ENCODE data around the gene SDS.

SDS gene

DNA sequence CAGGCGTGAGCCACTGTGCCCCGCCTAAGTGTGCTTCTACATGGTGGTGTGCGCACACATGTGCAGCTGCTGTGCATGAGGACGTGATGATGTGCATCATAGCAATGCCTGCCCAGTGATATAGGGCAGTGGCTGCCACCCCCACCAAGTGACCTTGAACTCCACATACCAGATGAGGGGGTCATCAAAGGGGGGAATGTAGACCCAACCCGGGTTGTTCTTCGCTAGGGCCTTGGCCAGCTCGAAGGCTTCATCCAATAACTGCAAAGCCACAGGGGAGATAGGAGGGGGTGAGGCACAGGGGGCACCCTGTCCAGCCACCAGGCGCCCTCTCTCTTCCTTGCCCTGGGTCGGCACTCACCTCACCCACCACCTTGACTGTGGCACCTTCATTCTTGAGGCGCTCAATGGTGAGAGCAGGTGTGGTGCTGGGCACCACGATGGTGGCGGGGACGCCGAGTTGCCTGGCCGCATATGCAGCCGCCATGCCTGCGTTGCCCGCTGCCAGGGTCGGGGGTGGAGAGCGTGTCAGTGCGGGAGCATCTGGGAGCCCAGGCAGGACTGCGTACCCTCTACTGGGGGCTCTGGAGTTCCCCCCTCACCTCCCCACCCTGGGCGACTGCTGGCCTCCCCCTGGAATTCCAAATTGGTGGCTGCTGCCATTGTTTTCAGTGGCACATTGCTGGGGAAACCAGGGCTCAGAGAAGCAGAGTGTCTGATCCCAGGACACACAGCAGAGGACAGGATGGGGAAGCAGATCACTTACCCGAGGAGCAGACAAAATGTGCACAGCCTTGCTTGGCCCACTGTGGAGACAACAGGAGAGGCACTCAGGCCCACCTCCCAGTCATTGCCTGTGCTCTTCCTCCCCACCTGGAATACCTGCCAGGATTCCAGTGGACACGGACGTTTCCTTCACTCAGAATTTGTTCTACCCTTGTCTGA, 5.1 kb downstream of the SDS start:
- no peak for DNase-seq (ENCODE audit: low read depth in 2 of 2)

DNA sequence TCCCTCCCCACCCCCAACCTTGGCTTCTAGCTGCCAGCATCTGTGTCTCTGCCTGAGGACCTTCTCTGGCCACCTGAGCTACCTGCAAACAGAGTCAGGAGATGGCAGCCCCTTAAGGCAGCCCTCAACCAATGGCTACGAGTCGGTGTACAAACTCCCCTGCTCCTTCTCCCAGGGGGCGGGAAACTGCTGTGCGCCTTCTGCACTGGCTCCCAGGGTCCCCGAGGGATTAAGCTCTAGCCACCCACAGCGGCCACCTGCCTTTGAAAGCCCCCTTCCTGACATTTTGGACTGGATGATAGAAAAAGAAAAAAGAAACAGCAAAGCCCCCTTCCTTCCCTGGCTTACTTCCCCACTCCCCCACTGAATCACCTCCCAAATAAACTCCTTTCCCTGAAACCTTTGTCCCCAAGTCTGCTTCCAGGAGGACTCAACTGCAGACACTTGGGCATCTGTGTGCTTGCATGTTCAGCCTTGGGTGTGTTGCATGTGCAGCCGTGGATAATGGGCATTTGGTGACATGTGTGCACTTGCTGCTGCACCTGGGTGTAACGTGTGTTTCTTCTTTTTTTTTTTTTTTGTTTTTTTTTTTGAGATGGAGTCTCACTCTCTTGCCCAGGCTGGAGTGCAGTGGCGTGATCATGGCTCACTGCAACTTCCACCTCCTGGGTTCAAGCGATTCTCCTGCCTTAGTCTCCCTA, 6.0 kb downstream of the SDS start:
- DNase-seq (ENCODE audit: low read depth in 2 of 2), result no peak

DNA sequence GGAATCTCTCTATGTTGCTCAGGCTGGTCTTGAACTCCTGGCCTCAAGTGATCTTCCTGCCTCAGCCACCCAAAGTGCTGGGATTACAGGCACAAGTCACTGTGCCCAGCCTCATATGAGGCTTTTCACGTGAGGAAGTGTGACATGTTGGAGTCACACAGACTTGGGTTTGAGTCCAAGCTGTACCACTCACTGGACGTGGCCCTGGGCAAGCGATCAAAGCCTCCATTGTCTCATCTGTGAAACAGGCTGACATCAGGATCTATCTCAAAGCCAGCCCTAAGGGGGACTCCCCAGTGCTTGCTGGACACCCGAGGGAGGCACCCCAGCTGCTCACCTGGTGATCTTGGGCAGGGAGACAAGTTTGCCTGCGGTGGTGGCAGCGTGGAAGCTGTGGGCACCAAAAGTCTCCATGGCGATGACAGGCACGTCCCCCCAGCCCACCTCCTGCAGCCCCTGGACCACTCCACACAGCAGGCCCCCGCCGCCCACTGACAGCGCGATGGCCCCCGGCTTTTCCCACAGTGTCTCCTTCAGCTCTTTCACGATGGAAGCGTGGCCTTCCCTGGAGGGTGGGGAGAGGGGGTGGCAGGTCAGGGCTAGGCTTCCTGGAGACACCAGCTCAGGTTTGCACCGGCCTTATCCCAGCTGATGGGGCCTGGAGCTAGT, 6.7 kb downstream of the SDS start:
- no peak for DNase-seq (ENCODE audit: low read depth in 2 of 2)

DNA sequence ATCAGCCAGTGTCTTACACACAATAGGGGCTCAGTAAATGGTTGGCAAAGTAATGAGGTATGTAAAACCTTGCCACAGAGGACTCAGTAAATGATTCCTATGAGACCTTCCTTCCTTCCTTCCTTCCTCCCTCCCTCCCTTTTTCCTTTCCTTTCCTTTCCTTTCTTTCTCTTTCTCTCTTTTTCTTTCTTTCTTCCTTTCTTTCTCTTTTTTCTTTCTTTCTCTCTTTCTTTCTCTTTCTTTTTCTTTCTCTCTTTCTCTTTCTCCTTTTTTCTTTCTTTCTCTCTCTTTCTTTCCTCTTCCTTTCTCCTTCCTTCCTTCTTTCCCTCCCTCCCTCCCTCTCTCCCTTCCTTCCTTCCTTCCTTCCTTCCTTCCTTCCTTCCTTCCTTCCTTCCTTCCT, 7.5 kb downstream of the SDS start:
- no peak for DNase-seq (ENCODE audit: low read depth in 2 of 2)

DNA sequence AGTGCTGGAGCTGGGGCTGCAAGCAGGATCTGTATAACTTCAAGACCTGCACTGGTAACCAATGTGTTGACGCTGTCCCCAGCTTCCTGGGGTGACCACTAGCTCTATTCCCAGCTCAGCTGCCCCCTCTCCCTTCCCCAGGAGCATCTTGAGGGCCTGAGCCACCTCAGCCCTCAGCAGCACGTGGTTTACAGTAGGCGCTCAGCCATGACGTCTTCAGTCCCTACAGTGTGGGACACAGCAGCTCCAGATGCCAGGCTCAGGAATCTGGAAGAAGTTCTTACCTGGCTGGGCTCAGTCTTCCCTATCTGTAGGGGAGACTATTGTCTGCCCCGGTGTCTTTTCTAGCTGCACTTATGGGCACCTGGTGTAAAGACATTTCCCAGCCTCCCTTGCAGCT, 8.6 kb downstream of the SDS start:
- DNase-seq (ENCODE audit: low read depth in 2 of 2), result no peak

DNA sequence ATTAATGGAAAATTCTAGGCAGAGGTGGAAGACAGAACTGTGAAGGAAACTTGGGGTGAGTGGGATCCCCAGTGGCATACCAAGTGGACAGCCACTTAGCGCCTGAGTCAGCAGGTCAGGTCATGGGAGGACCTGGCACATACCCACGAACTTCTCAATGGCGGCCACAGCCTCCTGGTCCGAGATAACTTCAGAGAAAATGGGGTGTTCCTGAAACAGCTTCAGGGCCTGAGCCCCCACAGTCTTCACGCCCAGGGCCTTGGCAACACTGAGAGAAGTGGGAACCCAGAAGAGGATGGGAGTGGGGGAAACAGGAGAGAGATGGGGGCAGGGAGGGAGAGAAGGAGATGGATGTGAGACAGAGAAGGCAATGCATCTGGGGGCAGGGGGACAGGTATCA, 9.9 kb downstream of the SDS start:
- no peak for DNase-seq (ENCODE audit: low read depth in 2 of 2)

DNA sequence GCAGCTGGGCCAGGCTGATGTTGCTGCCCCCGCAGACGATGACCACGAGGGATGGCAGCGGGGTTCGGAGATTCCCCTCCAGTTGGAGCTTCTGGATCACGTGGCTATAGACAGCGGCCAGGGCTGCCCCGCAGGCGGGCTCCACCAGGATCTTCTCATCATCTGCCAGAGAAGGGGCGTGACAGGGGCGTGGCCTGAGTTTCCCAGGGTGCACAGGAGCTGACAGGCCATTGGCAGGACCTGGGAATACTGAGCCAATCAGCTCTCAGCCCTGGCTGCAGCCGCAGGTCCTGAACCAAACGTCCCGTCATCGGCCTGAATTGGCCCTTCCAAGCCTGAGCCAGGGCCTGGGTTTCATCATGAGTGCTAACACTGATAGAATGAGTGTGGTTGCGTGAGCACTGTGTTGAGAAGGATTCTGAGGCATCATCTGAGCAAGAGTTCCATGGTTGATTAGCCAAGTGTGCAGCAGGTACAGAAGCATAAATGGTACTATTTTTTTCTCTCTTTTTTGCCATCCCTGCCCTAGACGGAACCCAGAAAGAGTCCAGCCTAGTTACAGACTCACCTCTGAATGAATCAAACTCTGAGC, 10.6 kb downstream of the SDS start:
- no peak for DNase-seq (ENCODE audit: low read depth in 2 of 2)

DNA sequence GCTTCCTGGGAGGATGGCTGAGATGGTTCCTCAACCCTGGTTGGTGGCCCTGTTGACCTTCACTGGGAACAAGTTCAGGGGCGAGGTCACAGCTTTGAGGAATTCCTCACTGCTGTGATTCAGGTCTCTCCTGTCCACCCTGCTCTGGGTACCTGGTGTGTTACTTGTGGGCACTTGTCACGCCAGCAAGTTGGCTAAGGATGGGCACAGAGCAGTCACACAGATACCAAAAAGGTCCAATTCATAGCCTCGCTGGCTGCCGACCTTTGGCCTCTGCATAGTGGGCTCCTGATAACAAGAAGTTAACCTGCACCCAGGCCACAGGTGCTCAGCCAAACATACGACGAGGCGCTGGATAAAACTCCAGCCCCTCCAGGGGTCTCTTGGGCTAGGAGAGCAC, 11.2 kb downstream of the SDS start:
- no peak for DNase-seq (ENCODE audit: low read depth in 2 of 2)

DNA sequence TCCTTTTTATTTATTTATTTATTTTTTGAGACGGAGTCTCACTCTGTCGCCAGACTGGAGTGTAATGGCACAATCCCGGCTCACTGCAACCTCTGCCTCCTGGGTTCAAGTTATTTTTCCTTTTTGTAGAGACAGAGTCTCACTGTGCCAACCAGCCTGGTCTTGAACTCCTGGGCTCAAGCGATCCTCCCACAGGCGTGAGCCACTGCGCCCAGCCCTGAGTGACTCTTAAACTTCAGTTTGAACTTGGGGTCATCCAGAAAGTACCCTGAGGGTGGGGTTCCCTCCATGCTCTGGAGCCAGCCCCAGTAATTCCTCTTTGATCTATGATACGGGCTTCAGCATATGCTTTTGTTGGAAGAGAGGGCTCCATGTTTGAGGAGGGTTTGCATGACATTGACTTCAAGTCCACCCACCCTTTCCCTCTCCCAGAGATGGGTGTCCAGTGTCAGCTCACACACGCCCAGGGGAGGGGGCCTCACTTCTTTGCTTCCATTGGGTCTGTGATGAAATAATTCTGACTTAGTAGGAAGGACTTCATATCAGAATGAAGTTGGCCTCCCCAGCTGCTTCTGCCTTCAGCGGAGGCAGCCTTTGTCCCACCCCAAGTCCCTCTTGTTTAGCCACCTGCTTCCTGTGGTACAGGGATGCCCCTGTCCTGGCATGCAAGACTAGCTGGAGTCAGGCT, 11.9 kb downstream of the SDS start:
- no peak for DNase-seq (ENCODE audit: low read depth in 2 of 2)

DNA sequence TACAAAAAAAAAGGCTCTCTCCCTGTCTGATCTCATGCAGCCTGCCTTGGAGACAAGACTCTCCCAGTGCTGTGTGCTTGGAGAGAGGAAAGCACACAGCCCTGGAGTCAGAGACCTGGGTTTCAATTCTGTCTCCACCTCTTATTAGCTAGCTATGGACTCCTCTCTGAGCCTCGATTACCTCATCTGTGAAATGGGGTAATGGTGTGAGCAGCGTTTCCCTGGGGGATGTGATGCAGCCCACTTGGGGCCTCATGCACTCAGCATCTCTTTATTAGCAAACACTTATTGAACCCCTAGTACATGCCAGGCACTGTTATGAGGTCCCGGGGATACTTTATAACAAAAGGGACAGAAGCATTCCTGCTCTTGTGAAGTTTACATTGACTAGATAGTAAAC, 12.5 kb downstream of the SDS start:
- DNase-seq (ENCODE audit: low read depth in 2 of 2), result no peak

DNA sequence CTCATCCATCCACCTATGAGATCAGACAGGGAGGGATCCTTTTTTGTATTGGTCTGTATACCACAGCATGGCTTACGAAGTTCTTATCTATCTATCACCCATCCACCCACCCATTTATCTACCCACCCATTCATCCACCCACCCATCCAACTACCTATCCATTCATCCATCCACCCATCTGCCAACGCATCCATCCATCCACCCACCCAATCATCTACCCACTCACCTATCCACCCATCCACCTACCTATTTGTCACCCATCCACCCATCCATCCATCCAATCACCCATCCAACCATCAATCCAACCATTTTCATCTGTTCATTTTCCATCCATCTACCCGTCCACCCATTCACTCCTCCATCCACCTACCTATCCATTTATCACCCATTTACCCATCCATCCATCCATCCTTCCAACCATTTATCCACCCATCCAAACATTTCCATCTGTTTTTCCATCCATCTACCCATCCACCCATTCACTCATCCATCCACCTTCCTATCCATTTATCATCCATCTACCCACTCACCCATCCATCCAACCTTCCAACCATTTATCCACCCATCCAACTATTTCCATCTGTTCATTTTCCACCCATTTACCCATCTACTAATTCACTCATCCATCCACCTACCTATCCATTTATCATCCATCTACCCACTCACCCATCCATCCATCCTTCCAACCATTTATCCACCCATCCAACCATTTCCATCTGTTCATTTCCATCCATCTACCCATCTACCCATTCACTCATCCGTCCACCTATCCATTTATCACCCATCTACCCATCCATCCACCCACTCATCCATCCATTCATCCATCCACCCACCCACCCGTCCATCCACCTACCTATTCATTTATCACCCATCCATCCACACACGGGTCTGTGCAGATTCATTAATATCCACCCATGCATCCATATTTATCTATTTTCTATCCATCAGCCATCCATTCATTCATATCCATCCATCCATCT, 13.3 kb downstream of the SDS start:
- DNase-seq (ENCODE audit: low read depth in 2 of 2), result no peak

DNA sequence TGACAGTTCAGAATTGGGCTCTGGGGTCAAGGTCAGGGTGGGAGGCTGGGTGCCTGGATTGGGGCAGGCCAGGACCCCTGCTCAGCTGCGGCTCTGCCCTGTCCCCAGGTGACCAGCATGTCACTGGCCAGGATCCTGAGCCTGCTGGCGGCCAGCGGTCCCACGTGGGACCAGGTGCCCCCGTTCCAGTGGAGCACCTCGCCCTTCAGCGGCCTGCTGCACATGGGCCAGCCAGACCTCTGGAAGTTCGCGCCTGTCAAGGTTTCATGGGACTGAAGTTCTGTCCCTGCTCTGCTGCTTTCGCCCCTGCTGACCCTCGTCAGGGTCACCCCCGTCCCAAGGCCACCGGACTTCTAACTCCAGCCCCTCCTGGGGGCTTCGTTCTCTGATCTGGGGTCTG, 15.3 kb downstream of the SDS start:
- DNase-seq (ENCODE audit: low read depth in 2 of 2), result no peak

DNA sequence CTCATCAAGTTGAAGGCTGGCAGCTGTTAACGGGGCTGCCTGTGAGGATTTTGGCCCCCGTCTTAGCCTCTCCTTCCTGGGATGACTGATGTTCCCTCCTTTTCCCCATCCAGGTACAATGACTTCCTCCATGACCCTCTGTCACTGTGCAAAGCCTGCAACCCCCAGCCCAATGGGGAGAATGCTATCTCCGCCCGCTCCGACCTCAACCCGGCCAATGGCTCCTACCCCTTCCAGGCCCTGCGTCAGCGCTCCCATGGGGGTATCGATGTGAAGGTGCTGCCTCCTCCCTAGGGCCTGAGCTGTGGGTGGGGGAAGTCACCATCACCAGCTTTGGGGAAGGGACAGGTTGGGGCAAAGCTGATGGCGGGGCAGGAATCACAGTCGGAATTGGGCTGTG, 16.1 kb downstream of the SDS start:
- DNase-seq (ENCODE audit: low read depth in 2 of 2), result no peak

DNA sequence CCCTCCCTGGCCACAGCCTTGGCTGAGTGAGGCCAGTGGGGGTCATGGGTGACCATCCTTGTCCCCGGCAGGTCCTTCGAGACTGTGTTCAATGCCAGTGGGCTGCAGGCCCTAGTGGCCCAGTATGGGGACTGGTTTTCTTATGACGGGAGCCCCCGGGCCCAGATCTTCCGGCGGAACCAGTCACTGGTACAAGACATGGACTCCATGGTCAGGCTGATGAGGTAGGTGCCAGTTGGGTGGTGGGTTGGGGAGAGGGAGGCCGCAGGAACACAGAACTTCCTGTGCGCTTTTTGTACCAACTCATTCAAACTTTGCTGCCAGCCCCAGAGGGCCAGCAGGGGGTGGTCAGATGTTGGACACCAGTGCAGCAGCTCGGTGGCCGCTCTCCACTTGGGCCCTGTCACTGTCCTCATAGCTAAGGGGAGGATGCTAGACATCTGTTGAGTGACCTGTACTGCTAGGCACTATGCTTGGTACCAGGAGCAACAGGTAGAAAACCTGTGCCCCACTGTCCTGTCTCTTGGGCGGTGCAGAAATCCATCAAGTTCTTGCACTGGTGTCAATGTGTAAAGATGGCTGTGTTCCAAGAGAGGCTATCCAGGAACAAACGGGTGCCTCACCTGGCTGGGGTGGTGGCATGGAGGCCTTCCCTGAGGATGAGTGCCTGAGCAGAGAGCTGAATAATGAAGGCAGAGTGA, 16.7 kb downstream of the SDS start:
- no peak for DNase-seq (ENCODE audit: low read depth in 2 of 2)

DNA sequence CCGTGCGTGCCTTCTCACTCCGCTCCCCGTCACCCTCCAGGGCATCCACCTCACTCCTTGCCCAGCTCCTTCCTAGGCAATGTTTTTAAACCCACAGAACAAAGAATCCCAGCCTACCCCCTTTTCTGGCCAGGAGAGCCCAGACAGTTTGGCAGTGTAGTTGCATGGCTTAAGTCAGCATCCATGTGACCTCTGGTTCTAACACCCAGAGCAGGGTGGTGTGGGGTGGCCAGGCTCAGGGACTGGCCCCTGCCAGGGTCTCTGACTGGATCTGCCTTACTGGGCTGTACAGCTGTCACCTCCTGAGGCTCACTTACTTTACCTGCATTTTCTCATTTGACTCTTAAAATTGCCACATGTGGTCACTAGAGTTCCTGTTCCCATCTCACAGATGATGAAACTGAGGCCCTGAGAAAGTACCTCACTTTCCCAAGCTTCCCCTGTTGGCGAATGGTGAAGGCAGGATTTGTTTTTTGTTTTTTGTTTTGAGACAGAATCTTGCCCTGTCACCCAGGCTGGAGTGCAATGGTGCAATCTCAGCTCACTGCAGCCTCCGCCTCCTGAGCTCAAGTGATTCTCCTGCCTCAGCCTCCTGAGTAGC, 18.3 kb downstream of the SDS start:
- no peak for DNase-seq (ENCODE audit: low read depth in 2 of 2)

DNA sequence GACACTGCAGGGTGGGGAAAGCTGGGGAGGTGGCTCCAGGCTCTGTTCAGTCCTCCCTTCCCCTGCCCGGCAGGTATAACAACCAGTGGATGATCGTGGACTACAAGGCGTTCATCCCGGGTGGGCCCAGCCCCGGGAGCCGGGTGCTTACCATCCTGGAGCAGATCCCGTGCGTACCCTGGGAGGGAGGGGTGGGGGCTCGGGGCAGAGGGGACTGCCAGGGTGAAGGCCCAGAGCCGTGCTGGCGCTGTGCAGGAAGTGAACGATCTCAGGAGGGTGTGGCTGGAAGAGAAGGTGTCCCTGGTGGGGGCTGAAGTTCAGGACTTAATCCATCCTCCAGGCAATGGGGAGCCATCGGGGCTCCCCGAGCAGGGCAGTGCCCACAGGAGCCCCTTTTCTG, 18.9 kb downstream of the SDS start:
- DNase-seq (ENCODE audit: low read depth in 2 of 2), result no peak

DNA sequence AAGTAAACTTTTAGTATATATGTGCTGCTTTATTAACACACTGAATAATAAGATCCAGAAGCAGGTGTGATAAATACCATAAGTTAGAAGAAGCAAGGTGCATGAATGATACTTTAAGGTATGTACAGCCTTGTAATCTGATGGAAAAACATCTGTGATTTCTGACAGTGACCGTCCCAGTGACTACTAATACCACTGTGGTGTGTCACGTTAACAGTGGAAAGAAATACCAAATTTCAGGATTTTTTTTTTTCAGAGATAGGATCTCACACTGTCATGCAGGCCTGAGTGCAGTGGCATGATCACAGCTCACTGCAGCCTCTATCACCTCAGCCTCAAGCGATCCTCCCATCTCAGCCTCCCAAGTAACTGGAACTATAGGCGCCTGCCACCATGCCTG, 21.5 kb downstream of the SDS start:
- no peak for DNase-seq (ENCODE audit: low read depth in 2 of 2)

DNA sequence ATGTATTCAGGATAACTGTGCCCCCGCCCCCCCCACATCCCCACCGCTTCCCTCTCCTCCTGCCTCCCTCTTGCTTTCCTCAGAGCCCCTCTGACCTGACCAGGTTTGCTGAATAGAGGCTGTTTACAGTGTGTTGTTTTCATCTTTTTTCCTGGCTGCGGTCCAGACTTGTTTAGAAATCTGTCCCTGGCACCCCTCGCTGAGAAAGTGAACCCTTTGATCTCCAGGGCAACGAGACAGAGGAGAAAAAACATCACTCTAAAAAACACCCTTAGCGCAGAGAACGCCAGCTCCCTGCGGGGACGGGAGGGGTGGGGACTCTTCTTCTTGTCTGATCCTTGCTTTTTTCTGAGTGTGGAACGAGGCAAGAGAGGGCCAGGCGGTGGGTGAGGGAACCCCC, 22.5 kb downstream of the SDS start:
- DNase-seq (ENCODE audit: low read depth in 2 of 2), result no peak

DNA sequence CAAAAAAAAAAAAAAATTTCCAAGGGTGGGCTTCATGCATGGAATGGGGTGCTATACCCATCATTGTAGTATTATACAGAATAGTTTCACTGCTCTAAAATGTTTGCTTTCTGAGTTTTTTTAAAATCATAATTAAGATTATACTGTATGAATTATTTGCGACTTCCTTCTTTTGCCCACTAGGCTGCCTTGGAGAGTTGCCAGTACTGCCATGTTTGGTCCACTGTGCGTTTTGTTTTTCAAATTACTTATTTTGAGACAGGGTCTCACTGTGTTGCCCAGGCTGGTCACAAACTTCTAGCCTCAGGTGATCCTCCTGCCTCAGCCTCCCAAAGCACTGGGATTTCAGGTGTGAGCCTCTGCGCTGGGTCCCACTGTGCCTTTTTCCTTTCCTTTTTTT, 25.4 kb downstream of the SDS start:
- no peak for DNase-seq (ENCODE audit: low read depth in 2 of 2)

Measured in stimulated activated CD8-positive, alpha-beta memory T cell treated with anti-CD3 and anti-CD28 coated beads, Interleukin-2, amount 100 ng/mL, for 1 hour (primary cell).